Inflammatory macrophage treated with lipopolysaccharide for 4 hours (primary cell): ENCODE data around the gene LGALS3BP.

Source experiments
- DNase-seq: peaks from one replicate; pipeline ENCODE4 v3.0.0-alpha.2; 2020

Gene LGALS3BP

DNA sequence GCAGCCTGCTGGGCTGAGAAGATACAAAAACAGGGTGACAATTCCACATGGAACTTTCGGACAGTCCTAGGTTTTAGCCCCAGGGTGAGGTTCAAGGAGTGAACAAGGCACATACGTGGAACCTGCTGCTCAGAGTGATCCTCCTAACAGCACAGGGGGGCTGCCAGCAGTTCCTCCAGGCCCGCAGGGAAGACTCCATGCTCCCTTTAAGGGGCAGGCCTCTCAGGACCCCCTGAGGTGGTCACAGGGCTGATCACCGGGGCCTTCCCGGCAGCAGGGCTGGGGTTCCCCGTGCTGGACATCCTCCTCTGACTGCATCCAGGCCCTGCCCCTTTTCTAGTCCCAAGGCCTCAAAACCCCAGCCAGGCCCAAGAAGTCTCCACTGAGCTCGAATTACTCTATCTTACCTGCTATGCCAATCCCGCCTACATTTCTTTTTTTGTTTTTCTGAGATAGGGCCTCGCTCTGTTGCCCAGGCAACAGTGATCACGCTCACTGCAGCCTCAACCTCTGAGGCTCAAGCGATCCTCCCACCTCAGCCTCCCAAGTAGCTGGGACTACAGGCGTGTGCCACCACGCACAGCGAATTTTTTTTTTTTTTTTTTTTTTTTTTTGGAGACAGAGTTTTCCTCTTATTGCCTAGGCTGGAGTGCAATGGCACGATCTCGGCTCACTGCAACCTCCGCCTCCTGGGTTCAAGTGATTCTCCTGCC is 19.5 kb upstream of the LGALS3BP start:
- no peak for DNase-seq

DNA sequence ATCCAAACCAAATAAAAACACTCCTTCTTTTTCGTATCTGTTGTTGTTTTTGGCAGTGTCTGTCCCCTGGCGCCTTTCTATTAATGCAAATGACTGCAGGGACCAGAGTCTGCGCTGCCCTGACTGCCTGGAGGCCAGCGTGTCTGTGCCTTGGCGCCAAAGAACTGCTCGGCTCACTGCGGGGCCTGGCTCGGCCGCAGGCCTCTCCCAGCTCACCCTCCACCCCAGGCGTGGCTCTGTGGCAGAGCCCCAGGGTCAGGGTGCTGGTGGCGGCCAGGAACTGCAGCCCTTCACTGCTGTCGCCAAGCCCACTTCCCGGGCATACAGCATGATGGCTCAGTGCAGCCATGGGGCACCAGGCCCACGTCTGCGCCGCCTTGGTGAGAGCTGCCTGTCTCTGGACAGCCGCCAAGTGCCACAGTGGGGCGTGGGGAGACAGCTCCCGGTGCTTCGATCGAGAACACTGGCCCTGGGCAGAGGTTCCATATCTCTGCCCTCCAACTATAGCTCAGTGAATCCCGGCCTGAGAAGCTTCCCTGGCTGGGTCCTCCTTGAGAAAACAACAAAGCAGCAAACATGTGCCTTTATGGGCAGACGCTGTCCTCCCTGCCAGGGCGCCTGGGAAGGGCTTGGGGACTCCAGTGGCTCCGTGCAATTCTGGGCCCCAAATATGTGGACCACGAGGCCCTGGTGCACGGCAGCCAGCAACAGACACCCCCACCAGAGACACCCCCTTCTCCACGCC is 18.8 kb upstream of the LGALS3BP start:
- DNase-seq = no peak

DNA sequence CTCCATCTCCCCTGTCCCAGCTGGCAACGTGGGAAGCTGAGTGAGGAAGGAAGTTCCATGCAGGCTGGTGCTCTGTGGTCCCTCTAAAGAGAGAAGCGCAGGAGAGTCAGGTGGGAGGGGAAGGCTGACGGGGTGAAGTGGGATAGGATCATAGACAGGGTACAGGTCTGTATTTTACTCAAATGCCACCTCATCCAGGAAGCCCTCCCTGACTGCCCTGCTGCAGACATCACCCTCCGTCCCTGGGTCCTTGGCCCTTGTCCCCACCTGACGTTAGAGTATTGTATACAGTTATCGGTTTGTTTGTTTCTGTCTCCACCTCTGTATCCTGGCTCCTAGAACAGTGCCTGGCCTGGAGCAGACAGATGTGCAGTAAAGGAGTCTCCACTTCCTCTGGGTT is 18.2 kb upstream of the LGALS3BP start:
- DNase-seq = no peak

DNA sequence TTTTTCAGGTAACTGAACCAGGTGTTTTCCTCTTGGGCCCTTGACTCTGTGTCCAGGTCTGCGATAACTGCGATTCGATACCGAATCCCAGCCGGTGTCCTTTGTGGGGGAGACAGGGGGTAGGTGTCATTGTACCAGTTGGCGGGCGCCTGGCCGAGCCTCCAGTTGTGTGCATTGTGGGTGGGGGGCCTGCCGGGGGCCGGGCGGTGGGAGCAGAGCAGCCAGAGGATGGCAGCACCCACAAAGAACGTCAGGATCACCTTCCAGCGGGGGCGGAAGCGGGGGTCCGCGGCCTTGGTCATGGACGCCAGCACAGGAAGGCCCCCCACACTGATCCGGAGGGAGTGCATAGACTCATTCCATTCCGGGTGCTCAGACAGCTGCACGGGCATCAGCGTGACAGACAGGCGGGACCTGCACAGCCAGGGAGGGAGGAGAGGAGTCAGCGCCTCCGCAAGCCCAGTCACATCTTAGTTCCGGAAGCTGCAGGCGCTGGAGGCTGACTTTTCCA is 17.6 kb upstream of the LGALS3BP start:
- DNase-seq = no peak

DNA sequence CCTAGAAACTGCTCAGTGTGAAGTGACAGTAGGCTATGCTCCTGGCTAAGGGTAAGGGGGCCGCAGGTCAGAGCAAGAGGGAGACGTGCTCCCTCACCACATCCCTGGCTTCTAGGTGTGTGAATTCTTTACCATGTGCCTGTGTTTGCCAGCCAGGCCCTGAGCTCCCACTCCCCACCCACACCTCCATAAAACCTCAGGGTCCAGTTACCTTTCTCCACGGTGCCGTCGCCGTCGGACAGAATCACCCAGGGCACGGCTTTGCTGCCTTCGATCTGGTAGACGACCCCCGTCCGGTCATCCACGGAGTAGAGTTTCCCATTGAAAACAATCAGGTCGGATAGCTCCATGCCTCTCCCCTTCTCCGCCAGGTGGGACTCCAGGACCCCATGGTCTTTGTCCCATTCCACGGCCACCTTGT is 17.1 kb upstream of the LGALS3BP start:
- no peak for DNase-seq

DNA sequence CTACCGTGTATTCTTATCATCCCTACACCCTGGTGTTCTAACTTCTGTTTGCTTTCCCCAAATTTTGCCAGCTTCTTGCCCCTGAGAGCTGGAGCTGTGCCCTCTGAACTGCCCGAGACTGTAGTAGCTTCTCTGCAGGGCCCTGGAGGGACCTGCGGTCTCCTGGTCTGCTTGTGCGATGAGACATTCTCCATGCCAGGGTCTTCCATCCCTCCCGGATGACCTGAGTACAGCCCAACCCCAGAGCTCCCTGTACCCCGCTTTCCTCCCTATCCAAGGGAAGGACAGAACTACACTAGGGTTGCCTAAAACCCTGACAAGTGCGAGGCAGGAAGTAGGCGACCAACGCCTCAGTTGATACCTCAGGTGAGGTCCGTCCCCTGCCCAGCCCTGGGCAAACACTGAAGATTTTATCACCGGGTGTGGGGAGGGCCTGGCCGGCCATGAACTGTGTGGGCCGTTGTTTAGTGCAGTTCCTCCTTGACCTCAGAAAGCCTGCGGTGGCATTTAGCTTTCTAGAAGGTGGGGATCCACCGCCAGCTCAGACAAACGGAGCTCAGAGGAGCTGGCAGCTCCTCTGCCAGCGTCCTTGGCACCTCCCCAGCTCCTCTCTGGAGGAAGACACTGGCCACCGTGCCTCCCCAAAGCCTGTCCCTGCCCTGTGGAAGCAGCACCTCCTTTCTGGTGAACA is 16.2 kb upstream of the LGALS3BP start:
- no peak for DNase-seq

DNA sequence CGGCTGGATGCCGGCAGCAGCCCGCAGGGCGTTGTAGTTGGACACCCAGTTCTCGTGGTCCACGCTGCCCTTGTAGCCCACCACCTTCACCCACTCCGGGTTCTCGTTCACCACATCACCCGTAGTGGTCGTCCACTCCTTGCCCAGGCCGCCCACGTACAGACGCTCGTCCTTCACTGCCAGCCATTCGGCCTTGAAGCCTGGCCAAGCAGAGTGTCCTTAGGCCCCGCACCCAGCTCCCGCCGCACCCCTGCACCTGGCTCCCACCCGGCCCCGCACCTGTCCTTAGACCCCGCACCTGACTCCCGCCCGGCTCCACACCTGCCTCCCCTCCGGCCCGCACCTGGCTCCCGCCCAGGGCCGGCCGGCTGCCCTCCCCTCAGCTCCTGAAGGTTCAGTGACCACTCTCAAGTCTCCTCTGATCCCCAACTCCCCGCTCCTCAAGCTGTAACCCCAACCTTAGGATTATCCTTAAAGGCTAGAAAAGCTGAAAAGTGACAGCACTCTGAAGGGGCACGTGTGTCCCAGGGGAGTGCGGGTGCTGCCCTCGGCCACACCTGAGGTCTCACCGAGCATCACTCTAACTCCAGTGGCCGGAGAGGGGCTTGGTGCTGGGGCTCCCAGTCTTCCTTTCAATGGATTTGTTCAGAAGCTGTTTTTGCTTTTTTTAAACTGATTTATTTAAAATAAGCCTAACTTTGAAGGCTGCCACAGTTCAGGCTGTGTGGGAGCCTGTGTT is 15.5 kb upstream of the LGALS3BP start:
- no peak for DNase-seq

DNA sequence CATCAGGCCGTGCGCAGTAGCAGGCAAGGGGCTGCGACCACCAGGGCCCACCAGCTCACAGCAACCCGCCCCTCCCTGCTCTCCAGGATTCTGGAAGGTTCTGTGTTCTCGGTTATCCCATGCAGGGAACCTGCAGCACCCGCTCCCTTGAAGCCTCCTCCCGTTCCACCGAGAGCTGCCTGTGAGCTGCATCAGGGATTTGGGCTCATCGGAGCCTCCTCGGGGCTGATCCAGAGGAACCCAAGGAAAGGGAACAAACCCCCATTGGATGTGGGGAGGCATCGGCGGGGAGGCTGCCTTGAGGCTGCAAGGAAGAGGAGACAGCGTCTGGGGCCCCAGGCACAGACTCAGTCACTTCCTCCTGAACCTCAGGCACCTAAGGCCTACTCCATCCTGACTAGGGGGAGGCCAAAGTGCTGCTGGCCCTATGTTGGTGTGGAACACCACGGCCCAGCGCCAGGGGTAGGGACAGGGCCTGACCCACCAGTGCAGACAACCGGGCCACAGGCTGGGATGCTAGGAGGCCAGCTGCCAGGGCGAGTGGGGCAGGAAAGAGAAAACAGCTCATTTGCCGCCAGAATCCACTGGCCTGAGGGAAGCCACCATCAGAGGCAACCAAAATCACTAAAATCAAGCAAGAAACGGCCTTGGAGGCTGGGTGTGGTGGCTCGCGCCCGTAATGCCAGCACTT is 14.4 kb upstream of the LGALS3BP start:
- DNase-seq = no peak

DNA sequence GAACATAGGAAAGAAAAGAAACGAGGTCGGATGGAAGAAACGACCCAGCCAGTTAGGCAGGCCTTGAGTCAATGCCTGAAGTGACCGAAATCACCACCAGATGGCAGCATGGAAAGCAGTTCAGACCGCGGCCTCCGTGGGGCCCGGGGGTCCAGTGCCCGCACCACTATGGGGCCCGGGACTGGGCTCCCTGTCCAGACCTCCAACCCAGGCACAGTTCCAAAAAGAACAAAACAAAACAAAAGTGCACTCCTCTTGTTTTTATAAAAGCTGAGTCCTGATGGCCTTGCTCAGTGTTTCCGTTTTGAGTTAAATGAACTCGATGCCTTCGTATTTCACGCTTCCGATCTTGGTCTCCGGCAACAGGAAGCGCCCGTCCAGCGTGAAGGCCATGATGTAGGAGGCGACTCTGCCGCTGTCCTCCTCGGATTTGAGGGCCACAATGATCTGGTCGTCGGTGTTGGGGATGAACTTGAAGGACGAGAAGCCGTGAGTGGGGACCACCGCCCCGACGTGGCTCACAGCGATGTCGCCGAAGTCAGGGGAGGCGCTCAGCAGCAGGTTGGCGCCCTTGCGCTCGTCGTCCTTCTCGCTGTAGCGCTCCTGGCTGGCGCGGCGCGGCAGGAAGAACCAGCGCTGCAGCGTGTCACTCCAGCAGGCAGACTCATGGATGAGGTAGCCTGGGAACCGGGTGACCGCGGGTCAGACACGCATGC is 13.7 kb upstream of the LGALS3BP start:
- peak; percentile 44 for DNase-seq

DNA sequence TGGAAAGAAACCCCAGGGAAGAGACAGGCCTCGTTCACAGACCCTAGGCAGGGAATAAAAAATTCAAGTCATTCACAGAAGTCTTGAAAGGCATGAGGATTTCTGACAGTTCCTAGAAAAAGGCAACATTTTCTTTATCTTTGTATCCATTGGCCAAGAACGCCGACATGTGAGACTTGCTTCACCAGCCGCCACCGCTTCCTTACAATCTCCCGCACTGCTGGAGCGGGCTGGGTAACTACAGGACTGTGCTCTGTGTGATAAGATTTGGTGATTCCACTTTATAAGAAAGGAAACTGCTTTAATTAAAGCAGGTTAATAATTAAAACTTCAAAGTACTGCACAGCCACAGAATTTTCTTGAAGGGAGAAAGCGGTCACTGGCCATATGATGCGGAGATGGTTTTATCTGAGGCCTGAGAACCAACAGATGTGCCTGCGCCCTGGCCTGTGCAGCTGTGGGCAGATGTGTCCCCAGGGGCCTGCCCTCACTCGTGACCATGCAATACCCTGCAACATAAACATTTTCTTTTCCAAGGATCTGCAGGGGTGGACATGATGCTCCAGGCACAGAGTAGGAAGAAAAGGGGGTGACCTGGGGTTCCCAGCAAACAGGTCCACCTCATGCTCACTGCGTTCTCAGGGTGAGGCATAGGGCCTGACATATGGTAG is 13.0 kb upstream of the LGALS3BP start:
- no peak for DNase-seq

DNA sequence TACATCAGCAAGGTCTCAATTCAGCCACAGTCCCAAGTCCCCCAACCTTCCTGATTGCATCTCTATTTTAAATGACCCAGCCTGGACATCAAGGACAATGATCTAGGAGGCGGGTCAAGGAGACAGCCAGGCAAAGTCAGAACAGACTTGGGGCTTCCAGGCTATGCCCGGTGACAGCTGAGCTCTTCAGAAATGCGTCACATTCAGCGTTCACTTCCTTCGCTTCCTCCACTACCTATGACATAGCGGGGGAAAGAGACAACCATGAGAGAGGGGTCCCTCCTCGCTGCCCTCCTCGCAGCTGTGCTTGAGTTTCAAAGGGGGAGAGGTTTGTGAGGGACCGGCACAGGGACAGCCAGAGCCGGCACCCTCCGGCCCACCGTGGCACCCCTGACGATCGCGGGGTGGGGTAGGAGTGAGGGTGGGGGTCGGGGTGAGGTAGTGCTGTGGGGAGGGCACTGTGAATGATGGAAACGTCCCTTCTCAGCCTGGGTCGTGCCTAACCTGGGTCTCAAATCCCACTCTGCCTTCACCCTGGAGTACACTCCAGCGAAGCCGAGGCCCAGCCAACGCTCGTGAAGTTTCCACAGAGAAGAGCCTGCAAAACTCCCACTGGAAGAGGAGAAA is 12.3 kb upstream of the LGALS3BP start:
- no peak for DNase-seq

DNA sequence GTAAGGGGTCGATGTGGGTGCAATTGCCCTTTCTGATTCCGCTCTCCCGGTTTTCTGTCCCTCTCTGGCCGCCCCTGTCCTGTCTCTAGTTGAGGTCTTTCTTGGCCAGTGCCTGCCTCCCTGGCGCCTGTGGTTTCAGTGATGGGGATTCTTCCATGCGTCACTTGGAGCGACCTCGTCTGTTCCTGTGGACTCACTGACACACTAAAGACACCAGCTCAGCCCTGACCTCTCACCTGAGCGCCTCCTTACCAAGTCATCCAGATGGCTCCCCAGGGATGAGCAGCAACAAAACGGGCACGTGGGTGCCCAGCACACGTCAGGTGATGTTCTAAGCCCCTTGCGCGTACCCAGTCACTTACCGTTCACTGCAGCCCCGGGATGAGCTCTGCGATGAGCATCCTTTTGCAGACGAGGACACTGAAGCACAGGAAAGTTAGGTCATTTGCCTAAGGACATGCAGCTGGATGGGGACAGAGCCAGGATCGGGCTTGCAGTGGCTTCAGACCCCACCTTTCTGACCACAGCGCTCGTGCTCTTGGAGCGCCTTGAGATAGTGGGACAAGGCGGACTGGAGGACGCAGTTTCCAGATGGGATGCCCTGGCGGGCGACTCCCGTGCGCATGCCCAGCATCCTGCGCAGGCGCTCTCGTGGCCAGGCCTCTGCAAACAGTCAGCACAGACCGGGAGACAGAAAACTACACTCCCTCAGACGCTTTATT is 11.5 kb upstream of the LGALS3BP start:
- DNase-seq = no peak

DNA sequence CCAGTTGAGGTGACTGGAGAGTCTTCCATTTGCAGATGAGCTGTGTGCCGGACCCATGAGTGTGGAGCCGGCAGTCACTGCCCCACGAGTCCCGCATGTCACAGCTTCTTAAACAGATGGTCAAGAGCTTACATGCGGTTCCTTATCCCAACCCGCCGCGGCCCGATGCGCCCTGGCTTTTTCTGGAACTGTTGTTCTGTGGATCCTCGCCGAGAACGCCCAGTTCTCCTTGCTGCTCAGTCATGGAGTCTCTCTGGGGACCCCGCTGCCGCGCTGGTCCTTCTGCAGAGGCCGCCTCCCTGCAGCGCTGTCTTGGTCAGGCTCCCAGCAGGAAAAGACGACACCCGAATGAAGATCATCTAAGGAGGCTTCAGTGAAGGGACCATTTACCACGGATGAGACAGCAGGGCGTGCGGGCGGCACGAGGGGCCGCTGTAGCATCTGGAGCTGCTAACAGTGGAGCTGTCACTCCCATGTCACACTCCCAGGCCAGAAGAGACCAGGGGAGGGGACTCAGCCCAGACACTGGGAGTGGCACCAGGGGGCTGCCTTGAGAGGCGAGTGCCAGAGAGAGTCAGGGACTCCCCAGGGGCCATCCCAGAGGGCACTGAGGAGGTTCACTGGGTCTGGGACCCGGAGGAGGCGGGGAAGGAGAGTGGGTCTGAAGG is 10.8 kb upstream of the LGALS3BP start:
- DNase-seq = no peak

DNA sequence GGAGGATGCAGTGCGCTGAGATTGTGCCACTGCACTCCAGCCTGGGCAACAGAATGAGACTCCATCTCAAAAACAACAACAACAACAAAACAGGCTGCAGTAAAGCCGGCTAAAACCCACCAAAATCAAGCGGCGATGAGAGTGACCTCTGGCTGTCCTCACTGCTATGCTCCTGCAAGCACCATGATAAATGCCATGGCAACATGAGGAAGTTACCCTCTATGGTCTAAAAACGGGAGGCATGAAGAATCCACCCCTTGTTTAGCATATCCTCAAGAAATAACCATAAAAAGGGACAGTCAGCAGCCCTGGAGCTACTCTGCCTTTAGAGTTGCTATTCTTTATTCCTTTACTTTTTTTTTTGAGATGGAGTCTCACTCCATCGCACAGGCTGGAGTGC is 8.4 kb upstream of the LGALS3BP start:
- no peak for DNase-seq

DNA sequence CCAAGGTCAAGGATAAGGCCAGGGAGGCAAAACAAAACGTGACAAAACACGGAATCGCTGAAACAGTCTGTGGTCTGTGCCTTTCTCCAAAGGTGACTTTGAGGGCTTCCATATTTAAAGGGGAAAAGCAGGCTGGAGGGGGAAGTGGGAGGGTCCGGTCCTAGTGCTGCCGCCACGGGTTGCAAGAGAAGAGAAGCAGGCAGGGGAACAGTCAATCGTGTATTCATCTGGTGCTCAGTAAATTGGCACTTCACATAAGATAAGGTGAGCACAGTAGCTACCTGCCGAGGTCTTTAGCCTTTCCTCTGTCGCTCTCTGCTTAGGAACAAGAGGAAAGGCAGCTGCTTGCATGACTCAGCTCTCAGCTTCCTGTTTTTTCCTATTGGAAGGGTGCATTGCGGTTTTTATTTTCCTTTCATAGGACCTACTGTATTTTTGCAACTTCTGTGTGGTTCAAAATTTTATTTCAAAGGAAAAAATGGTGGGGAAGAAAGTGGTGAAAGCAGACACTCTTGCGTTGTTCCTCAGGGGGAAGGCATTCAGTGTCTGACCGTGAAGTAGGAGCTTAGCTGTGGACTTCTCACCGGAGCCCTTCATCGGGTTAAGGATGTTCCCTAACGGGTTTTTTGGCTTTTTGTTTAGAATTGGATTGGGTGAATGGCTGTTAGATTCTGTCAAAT is 7.1 kb upstream of the LGALS3BP start:
- peak; percentile 83 for DNase-seq

DNA sequence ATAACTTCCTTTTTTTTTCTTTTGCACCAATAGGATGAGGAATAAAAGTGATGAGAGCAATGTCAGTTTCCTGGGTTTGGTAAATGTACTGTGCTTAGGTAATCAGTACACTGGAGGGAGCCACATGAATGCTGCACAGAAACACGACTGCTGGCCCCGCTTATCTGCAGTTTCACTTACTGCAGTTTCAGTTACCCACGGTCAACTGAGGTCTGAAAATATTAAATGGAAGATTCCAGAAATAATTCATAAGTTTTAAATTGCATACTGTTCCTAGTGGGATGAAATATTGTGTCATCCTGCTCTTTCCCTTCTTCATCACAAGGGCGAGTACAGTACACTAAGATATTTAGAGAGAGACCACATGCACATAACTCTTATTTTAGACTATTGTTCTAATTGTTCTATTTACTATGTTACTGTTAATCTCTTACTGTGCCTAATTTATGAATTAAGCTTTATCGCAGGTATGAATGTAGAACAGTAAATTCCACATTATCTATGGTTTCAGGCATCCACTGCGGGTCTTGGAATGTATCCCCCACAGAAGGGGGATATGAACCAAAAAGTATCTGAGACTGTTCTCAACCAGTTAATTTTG is 6.4 kb upstream of the LGALS3BP start:
- DNase-seq = peak; percentile 90

DNA sequence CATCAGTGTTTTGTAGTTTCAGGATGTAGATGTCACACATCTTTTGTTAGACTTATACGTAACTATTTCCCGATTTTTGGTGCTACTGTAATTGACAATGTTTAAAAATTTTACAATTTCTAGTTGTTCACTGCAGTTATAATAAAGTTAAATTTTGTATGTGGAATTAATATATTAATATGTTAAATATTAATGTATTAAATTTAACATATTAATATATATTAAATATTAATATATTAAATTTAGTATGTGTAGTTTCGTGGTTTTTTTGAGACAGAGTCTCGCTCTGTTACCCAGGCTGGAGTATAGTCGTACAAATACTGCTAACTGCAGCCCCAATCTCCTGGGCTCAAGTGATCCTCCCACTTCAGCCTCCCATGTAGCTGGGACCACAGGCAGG is 5.7 kb upstream of the LGALS3BP start:
- DNase-seq = no peak
